A549 treated with ZK216348 at 1 μM for 4 hours (cell line): ENCODE measurements around the gene ALPK3. TPM values are rescaled to one million over a fixed set of nuclear protein-coding genes. Genes with fewer than 3 reads are reported as not detected.

Source experiments
- total RNA-seq: library from RNA; stranded (reverse); fragments of 200-300 nt; extraction: Qiagen RNA extraction; gene quantifications from 5 replicates; pipeline ENCODE4 v1.2.3, GENCODE V29; 2022; ENCODE audit warnings: low read depth

Gene ALPK3, protein sequence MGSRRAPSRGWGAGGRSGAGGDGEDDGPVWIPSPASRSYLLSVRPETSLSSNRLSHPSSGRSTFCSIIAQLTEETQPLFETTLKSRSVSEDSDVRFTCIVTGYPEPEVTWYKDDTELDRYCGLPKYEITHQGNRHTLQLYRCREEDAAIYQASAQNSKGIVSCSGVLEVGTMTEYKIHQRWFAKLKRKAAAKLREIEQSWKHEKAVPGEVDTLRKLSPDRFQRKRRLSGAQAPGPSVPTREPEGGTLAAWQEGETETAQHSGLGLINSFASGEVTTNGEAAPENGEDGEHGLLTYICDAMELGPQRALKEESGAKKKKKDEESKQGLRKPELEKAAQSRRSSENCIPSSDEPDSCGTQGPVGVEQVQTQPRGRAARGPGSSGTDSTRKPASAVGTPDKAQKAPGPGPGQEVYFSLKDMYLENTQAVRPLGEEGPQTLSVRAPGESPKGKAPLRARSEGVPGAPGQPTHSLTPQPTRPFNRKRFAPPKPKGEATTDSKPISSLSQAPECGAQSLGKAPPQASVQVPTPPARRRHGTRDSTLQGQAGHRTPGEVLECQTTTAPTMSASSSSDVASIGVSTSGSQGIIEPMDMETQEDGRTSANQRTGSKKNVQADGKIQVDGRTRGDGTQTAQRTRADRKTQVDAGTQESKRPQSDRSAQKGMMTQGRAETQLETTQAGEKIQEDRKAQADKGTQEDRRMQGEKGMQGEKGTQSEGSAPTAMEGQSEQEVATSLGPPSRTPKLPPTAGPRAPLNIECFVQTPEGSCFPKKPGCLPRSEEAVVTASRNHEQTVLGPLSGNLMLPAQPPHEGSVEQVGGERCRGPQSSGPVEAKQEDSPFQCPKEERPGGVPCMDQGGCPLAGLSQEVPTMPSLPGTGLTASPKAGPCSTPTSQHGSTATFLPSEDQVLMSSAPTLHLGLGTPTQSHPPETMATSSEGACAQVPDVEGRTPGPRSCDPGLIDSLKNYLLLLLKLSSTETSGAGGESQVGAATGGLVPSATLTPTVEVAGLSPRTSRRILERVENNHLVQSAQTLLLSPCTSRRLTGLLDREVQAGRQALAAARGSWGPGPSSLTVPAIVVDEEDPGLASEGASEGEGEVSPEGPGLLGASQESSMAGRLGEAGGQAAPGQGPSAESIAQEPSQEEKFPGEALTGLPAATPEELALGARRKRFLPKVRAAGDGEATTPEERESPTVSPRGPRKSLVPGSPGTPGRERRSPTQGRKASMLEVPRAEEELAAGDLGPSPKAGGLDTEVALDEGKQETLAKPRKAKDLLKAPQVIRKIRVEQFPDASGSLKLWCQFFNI (N-terminal part only)
- 0.12 to 0.31 TPM (median 0.18 TPM) in 4 of 5 replicates, not detected in the other for total RNA-seq

DNA sequence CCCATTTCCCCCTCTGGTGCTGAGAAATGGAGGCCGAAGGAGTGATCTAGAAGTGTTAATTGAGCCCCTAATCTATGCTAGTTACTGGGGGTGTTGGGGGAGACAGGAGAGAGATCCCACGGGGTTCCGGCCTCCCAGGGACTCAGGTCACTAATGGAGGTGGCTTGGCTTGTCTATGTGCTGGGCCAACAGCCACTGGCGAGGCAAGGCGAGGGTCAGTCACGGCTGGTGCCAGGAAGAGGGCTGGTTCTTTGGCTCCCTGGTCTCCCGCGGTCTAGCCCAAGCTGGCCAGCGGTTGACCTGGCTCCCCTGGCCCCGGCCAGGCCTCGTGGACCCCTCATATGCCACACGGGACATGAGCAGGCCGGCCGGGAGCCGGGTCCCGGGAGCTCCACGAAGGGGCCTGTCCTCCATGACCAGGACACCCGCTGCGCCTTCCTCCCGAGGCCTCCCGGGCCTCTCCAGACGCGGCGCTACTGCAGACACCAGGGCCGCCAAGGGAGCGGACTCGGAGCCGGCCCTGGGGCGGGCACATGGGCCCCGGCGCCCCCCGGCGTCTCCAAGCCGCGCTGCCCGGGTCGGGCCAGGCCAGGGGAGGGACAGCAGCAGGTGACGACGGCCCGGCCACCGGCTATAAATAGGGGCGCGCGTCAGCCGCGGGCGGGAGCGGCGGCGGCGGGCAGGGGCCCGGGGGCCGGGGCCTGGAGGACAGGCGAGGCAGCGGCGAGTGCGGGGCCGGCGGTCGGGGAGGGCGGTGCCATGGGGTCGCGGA is at the start of gene ALPK3:
Gene ALPK3 (plus strand): TSS at position 663 of the 772 bp plus-strand sequence. CDS start 97 bp downstream, at position 760.

DNA sequence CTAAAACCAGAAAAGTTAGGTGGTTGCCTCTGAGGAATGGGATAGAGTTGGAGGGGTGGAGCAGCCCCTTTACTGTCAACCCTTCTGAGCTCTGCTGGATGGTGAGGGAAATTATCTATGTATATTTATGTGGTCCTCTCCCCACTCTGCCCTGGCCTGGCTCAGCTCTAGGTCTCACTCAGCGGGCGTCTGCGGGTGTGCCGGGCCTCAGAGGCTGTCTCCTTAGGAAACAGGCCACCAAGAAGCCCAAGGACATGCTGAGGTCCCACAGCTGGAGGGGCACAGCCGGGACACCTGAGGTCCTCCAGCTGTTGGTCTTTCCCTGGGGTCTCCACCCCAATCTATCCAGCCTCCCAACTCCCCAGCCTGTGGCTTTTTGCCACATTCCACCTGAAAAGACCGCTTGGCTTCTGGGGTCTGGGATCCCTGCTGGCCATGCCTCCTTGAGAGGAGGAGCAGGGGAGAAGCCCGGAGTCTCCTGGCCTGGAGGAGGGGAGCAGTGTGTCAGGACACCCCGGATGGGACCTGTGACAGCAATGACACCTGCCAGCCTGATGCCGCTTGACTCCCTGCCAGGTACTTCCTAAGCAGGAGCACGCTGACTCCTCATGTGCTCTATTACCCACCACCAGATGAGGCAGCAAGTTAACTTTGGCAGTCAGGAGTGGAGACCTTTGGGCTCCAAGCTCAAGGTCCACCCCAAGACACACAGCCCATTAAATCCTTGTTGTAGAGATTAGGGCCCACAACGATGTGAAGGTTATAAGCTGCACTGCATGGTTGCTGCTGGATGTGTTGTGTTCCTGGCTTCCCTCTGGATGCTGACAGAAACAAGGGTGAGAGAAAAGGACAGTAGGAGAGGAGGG is 67.0 kb downstream of the ALPK3 start, which contains the start of gene SLC28A1:
Gene SLC28A1 (plus strand): TSS at position 747 of the 866 bp plus-strand sequence. CDS start 3,099 bp downstream, outside the sequence.

Other genes starting within 250 kb of the ALPK3 start
- gene ZSCAN2, start 216.3 kb upstream of the ALPK3 start, total RNA-seq, result 11.3 to 14.6 TPM (median 13.7 TPM) in 5 replicates
- gene WDR73, start 163.1 kb upstream of the ALPK3 start, total RNA-seq, result 37.5 to 40.8 TPM (median 39.2 TPM) in 5 replicates
- 10.9 to 23.9 TPM (median 22.1 TPM) in 5 replicates for gene NMB, start 159.2 kb upstream of the ALPK3 start, total RNA-seq
- 326 to 505 TPM (median 354 TPM) in 5 replicates for gene SEC11A, start 101.2 kb upstream of the ALPK3 start, total RNA-seq
- gene ZNF592, start 68.8 kb upstream of the ALPK3 start, total RNA-seq, result 13.1 to 24.0 TPM (median 21.2 TPM) in 5 replicates
- 0.06 TPM in 1 of 5 replicates, not detected in the others for gene SLC28A1, start 67.3 kb downstream of the ALPK3 start, total RNA-seq
- 24.1 to 31.6 TPM (median 28.0 TPM) in 5 replicates for gene PDE8A, start 164.5 kb downstream of the ALPK3 start, total RNA-seq